Erythroblast (primary cell): ENCODE measurements around the gene PARM1.

Source experiments
- GATA1 ChIP-seq: IDR thresholded peaks from 2 replicates; pipeline ENCODE4 v1.6.1; 2011; ENCODE audit warnings: low read depth, mild to moderate bottlenecking, control low read depth, low read length, moderate library complexity
- POLR2A ChIP-seq: IDR thresholded peaks from 2 replicates; pipeline ENCODE4 v1.6.1; 2011; ENCODE audit warnings: mild to moderate bottlenecking, low read length

- TF ChIP-seq POLR2A = no peak
- TF ChIP-seq GATA1 = no peak
Measured at GRCh38 chr4:75028196-75028854, 95.4 kb downstream of the PARM1 start.
